Right lobe of liver (tissue), 4 donors: ENCODE measurements around the gene PPM1K.

ENCODE experiments used
- CTCF ChIP-seq, 4 donors: fragments of 200-600 bp in 3 of 4; fragments of 450-650 bp in 1 of 4; IDR thresholded peaks; one replicate each; pipeline versions ENCODE4 v1.5.1 to v1.8.0; 2016 to 2022; ENCODE audit warnings: antibody characterized with exemption in 4 of 4, mild to moderate bottlenecking in 2 of 4
- POLR2A ChIP-seq: fragments of 450-650 bp; IDR thresholded peaks from one replicate; pipeline ENCODE4 v1.6.1; 2017; ENCODE audit warnings: antibody characterized with exemption, mild to moderate bottlenecking
- donor health status: DM: no; HTN: no; CAD: no.
- donor health status: DM: no; HTN: no; CAD: no.
- donor health status: DM: no; HTN: yes; CAD: no.

GRCh38 chr4:88286897-88287296, 2.5 kb upstream of the PPM1K start:
- TF ChIP-seq CTCF (IDR thresholded peaks at IDR 0.05) (no peak), POLR2A (no peak)
